Esophagus squamous epithelium (tissue), 4 donors: ENCODE measurements around the gene DKKL1.

Experiments used
- CTCF ChIP-seq, 6 experiments: fragments of 450-650 bp in 4 of 6; fragments of 200-600 bp in 2 of 6; sonication (generic) in 2 of 6; IDR thresholded peaks; one replicate each; pipeline ENCODE4 v1.5.1; 2016 to 2019; ENCODE audit warnings: antibody characterized with exemption in 6 of 6, mild to moderate bottlenecking in 4 of 6, moderate library complexity in 4 of 6
- POLR2A ChIP-seq, 4 donors: fragments of 450-650 bp; IDR thresholded peaks; one replicate each; pipeline ENCODE4 v1.6.1; 2017; ENCODE audit warnings: antibody characterized with exemption in 4 of 4, mild to moderate bottlenecking in 4 of 4, moderate library complexity in 3 of 4

GRCh38 chr19:49423071-49423984 is 59.7 kb downstream of the DKKL1 start, which contains the start of gene PTH2:
- TF ChIP-seq CTCF (IDR thresholded peaks at IDR 0.05) (no peak), POLR2A (IDR thresholded peaks at IDR 0.05) (no peak)
